WTC11 (cell line): ENCODE measurements around the gene PLCB2. TPM values are rescaled to one million over a fixed set of nuclear protein-coding genes. Genes with fewer than 3 reads are reported as not detected.

ENCODE experiments used
- ATAC-seq: fragments of 200-7000 bp; cut with Tn5 transposase; 2 replicates; pipeline ENCODE4 v1.10.0; 2021; ENCODE audit warnings: mild to moderate bottlenecking, moderate library complexity
- CTCF ChIA-PET: fragments of 300-600 bp; sonication (Branson Sonifier 250); formaldehyde crosslinking; loops from one replicate; lab custom pipeline; 2021; ENCODE audit warnings: antibody characterized with exemption; lab: Charles Lee
- POLR2A ChIA-PET: fragments of 350-600 bp; sonication (Branson Sonifier 250); formaldehyde crosslinking; loops from one replicate; lab custom pipeline; 2021; ENCODE audit warnings: antibody characterized with exemption; lab: Charles Lee
- DNase-seq: peaks from one replicate; pipeline ENCODE4 v3.0.0; 2021; ENCODE audit warnings: low spot score
- H3K27ac Mint-ChIP-seq: 2 replicates; pipeline ENCODE4 v1.8.0; 2021; ENCODE audit warnings: mixed read lengths
- H3K27me3 Mint-ChIP-seq: 2 replicates; pipeline ENCODE4 v1.8.0; 2021; ENCODE audit warnings: low read depth, mild to moderate bottlenecking, moderate library complexity, mixed read lengths
- H3K36me3 Mint-ChIP-seq: 2 replicates; pipeline ENCODE4 v1.8.0; 2021; ENCODE audit warnings: mixed read lengths
- H3K4me1 Mint-ChIP-seq: 2 replicates; pipeline ENCODE4 v1.8.0; 2022; ENCODE audit warnings: mixed read lengths
- H3K4me3 Mint-ChIP-seq: 2 replicates; pipeline ENCODE4 v1.8.0; 2021; ENCODE audit warnings: mild to moderate bottlenecking, moderate library complexity, mixed read lengths
- H3K9me3 Mint-ChIP-seq: 2 replicates; pipeline ENCODE4 v1.8.0; 2021; ENCODE audit warnings: mixed read lengths
- AFF4 ChIP-seq: sonication (generic); formaldehyde crosslinking; IDR thresholded peaks from 2 replicates; pipeline ENCODE4 v1.8.1; 2023; ENCODE audit warnings: mild to moderate bottlenecking, missing genetic modification reagents, borderline replicate concordance
- AR ChIP-seq: fragments of 250-450 bp; sonication (Bioruptor Pico); IDR thresholded peaks from 2 replicates; pipeline ENCODE4 v1.9.0; 2021; ENCODE audit warnings: mild to moderate bottlenecking
- ARID4B ChIP-seq: sonication (generic); formaldehyde crosslinking; IDR thresholded peaks from 2 replicates; pipeline ENCODE4 v1.8.0; 2023; ENCODE audit warnings: missing genetic modification reagents, mild to moderate bottlenecking, borderline replicate concordance
- CTCF ChIP-seq: fragments of 200-600 bp; IDR thresholded peaks from 2 replicates; pipeline ENCODE4 v1.8.0; 2022; ENCODE audit warnings: antibody characterized with exemption
- E2F5 ChIP-seq: sonication (generic); formaldehyde crosslinking; IDR thresholded peaks from 2 replicates; pipeline ENCODE4 v1.8.1; 2022; ENCODE audit warnings: mild to moderate bottlenecking, moderate library complexity, missing genetic modification reagents
- IRF1 ChIP-seq: sonication (generic); formaldehyde crosslinking; IDR thresholded peaks from 2 replicates; pipeline ENCODE4 v1.8.0; 2023; ENCODE audit warnings: missing genetic modification reagents
- IRF2 ChIP-seq: sonication (generic); formaldehyde crosslinking; IDR thresholded peaks from 2 replicates; pipeline ENCODE4 v1.8.0; 2022; ENCODE audit warnings: low read depth, missing genetic modification reagents, borderline replicate concordance
- MAX ChIP-seq: sonication (generic); formaldehyde crosslinking; IDR thresholded peaks from 2 replicates; pipeline ENCODE4 v1.8.0; 2022; ENCODE audit warnings: mild to moderate bottlenecking, missing genetic modification reagents
- NR3C1 ChIP-seq: sonication (generic); formaldehyde crosslinking; conservative IDR thresholded peaks from 2 replicates; pipeline ENCODE4 v1.8.1; 2023; ENCODE audit warnings: low read depth, mild to moderate bottlenecking, missing genetic modification reagents
- OVOL2 ChIP-seq: fragments of 250-450 bp; sonication (Bioruptor Pico); IDR thresholded peaks from 2 replicates; pipeline ENCODE4 v1.9.0; 2021; ENCODE audit warnings: mild to moderate bottlenecking, borderline replicate concordance
- SMAD4 ChIP-seq: sonication (generic); formaldehyde crosslinking; IDR thresholded peaks from 2 replicates; pipeline ENCODE4 v1.8.0; 2022; ENCODE audit warnings: mild to moderate bottlenecking, missing genetic modification reagents
- SOX15 ChIP-seq: fragments of 250-450 bp; sonication (Bioruptor Pico); IDR thresholded peaks from 2 replicates; pipeline ENCODE4 v1.9.0; 2021; ENCODE audit warnings: mild to moderate bottlenecking
- TCF7 ChIP-seq: sonication (generic); formaldehyde crosslinking; IDR thresholded peaks from 2 replicates; pipeline ENCODE4 v1.8.0; 2022; ENCODE audit warnings: mild to moderate bottlenecking, low read depth, missing genetic modification reagents, moderate library complexity
- USF2 ChIP-seq: sonication (generic); formaldehyde crosslinking; IDR thresholded peaks from 2 replicates; pipeline ENCODE4 v1.8.1; 2023; ENCODE audit warnings: mild to moderate bottlenecking, missing genetic modification reagents, moderate library complexity
- ZMAT4 ChIP-seq: fragments of 250-450 bp; sonication (Bioruptor Pico); IDR thresholded peaks from 2 replicates; pipeline ENCODE4 v1.9.0; 2021; ENCODE audit warnings: mild to moderate bottlenecking
- ZNF219 ChIP-seq: sonication (generic); formaldehyde crosslinking; IDR thresholded peaks from 2 replicates; pipeline ENCODE4 v1.8.0; 2023; ENCODE audit warnings: missing genetic modification reagents, mild to moderate bottlenecking, borderline replicate concordance
- ZNF263 ChIP-seq: sonication (generic); formaldehyde crosslinking; IDR thresholded peaks from 2 replicates; pipeline ENCODE4 v1.8.1; 2022; ENCODE audit warnings: low read depth, mild to moderate bottlenecking, moderate library complexity, missing genetic modification reagents
- total RNA-seq: library from RNA; stranded (reverse); gene quantifications from 3 replicates; pipeline ENCODE4 v1.2.3, GENCODE V29; 2021

The PLCB2 gene
- total RNA-seq, 1 experiment from 2014 or later: 15.2 TPM

GRCh38 chr15:40314723-40315276 is 7.1 kb upstream of the PLCB2 start (continued):
- no peak for TF ChIP-seq AR (CRISPR knock-in tag)
- TF ChIP-seq SMAD4 (CRISPR knock-in tag): no peak
- TF ChIP-seq IRF1 (CRISPR knock-in tag): no peak
- no peak for TF ChIP-seq SOX15 (CRISPR knock-in tag)
- no peak for TF ChIP-seq CTCF
- no peak for TF ChIP-seq NR3C1 (CRISPR knock-in tag)

- no peaks in the 10 kb centered on the region for H3K9me3 Mint-ChIP-seq
- H3K36me3 Mint-ChIP-seq: no peaks in the 10 kb centered on the region
- H3K27ac Mint-ChIP-seq: no peak overlapping the region
- DNase-seq (no peak), ATAC-seq (no peak)
- ChIA-PET POLR2A (no interaction called here), CTCF (interaction anchor here (1.0 to 17.8 kb wide), 5 partner anchors 7 to 39 kb away, joined by 3 to 690 read pairs (median 6); partner anchors contain the start of gene INAFM2)
- H3K27me3 Mint-ChIP-seq: peaks cover 19% of the 10 kb centered on the region
- peaks cover 13% of the 10 kb centered on the region for H3K4me1 Mint-ChIP-seq
- no peak overlapping the region for H3K4me3 Mint-ChIP-seq
- no peak for TF ChIP-seq ZNF263 (CRISPR knock-in tag)
- no peak for TF ChIP-seq MAX
- TF ChIP-seq NR3C1 (CRISPR knock-in tag): no peak
- no peak for TF ChIP-seq TCF7 (CRISPR knock-in tag)
- TF ChIP-seq ZMAT4 (CRISPR knock-in tag): no peak
- no peak for TF ChIP-seq ZNF219
- TF ChIP-seq E2F5 (CRISPR knock-in tag): no peak
- TF ChIP-seq USF2 (CRISPR knock-in tag): no peak
- TF ChIP-seq OVOL2 (CRISPR knock-in tag): no peak
- no peak for TF ChIP-seq AFF4 (CRISPR knock-in tag)
- TF ChIP-seq IRF2 (CRISPR knock-in tag): no peak
- no peak for TF ChIP-seq ARID4B
These were observed 6.0 kb upstream of the PLCB2 start for GRCh38 chr15:40313531-40314398.
